T47D (cell line): ENCODE data around the gene VRK2.
"Not testable (repeated sequence)": the region's sequence is repeated elsewhere in the genome, so short reads cannot be mapped to it uniquely, and the experiment has no call there.

Experiments used
- DNase-seq, 2 experiments: peaks; one replicate each; pipeline versions ENCODE4 v3.0.0 to v3.0.0-alpha.2; 2011 to 2012; ENCODE audit warnings: low read depth in 1 of 2, low spot score in 1 of 2
- JUND ChIP-seq: IDR thresholded peaks from 2 replicates; pipeline ENCODE4 v1.6.1; 2012; ENCODE audit warnings: low read depth
- in situ Hi-C: cut with HindIII; loops from 2 replicates; pipeline ENCODE4 v1.10.0; 2016; ENCODE audit warnings: low sequenced_read_pairs, low pct_unique_long_range_greater_than_20kb

The VRK2 gene

GRCh38 chr2:58130238-58130637 is 83.6 kb downstream of the VRK2 start:
- TF ChIP-seq JUND: no peak
- in situ Hi-C loops: no loop called here
- DNase-seq: no peak

- in situ Hi-C loops: no loop called here
- no peak for TF ChIP-seq JUND
- no peak for DNase-seq
These were observed 84.8 kb downstream of the VRK2 start for GRCh38 chr2:58131191-58132011.

- in situ Hi-C loops: no loop called here
- TF ChIP-seq JUND: no peak
- DNase-seq: no peak
These were observed 86.8 kb downstream of the VRK2 start for GRCh38 chr2:58133395-58133794.

DNA sequence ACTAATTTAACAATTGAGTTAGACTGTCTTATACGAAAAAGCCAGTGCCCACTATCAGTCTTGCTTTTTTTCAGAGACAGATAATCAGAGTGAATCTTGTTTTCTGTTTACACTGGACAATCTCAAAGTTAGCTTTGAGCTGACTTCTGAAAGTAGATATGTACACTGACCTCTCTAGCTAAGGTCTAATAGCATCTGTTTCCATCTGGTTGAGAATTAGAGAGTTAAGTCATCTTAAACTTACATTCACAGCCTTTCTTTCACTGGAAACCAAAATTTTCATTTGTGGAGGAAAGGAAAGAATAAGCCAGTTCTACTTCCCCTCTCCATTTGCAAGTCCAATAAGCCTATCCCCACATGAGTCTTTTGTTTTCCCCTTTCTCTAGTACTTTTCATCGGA is 89.3 kb downstream of the VRK2 start:
- in situ Hi-C loops: no loop called here

GRCh38 chr2:58137221-58137620 is 90.6 kb downstream of the VRK2 start:
- DNase-seq: no peak
- in situ Hi-C loops: no loop called here
- no peak for TF ChIP-seq JUND

More for the DNA sequence above, 89.3 kb downstream of the VRK2 start:
- DNase-seq: no peak
- TF ChIP-seq JUND: no peak

DNA sequence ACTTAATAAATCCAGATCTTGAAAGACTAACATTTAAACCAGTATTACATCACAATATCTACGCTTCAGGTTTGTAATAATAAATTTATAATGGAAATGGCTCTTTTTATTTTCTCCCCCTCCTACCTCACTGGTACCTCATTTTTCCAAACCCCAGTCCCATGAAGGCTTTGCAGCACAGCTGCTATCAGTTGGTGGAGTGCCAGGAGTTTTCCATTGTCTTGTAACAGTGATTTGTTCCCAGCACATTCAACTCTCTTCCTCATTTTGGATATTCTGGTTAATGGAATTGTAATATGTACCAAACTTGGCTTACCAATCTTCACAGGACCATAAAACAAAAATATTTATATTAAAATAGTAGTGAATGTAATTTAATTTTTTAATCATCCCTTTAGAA is 91.2 kb downstream of the VRK2 start:
- DNase-seq: no peak
- no peak for TF ChIP-seq JUND
- in situ Hi-C loops: no loop called here

DNA sequence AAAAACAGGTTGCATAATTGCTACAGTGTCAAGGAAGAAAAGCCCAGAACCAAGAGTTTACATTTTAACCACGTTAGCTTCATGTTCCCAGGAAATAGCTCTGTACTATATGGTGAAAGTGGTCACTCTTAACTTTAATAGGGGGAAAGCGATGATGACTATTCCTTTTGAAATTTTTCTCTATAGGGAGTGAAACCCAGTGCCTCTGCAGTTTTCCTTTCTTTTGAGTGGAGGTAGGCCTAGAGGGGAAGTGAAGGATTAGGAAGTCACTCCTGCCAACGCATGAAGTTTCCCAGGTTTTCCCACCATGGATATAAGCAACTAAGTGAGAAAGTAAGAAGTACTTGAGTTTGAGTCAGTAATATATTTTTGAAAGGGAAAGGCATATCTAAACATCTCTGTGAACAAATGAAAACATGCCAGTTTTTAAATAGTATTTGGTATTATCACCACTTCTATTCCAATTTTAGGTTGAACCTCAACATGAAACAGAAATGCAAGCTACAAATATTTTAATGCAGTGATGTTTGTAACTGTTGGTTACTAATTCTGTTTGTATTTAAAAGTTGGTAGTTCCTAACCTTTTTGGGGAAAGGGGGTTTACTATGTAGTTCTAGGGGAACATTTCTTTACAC is 91.9 kb downstream of the VRK2 start:
- in situ Hi-C loops: no loop called here
- no peak for TF ChIP-seq JUND
- no peak for DNase-seq

DNA sequence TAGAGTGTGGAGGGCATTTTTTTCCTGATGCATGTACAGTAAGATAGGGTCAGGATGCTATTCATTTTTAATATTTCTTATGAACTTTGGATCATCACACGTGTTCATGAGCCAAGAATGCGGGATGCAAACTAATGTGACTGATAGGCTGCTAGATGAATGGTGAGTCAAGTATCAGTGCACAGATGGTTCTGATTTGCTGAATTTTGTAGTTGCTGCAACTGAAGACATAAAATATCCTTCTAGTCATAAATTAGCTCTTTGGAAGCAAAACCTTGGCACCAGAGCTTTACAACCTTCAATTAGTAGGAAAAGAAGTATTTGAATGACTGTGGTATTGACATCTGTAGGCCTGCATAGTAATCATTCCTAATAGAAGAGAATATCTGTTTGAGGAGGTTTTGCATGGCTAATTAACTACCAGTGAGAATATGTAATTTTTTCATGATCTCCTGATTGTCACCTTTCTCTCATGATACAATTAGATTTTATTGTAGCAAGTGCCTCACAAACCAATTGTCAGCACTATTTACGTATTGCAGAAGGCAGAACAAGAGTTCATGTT is 94.0 kb downstream of the VRK2 start:
- TF ChIP-seq JUND: no peak
- in situ Hi-C loops: no loop called here
- DNase-seq: no peak

GRCh38 chr2:58145769-58146168 is 99.2 kb downstream of the VRK2 start:
- in situ Hi-C loops: not testable (repeated sequence)

GRCh38 chr2:58146707-58147106 is 100.1 kb downstream of the VRK2 start:
- in situ Hi-C loops: no loop called here
- DNase-seq: no peak
- TF ChIP-seq JUND: no peak

More at GRCh38 chr2:58145769-58146168, 99.2 kb downstream of the VRK2 start:
- DNase-seq: not testable (repeated sequence)

GRCh38 chr2:58155160-58155778 is 108.7 kb downstream of the VRK2 start:
- no peak for DNase-seq
- in situ Hi-C loops: no loop called here
- TF ChIP-seq JUND: no peak

- in situ Hi-C loops: no loop called here
- no peak for DNase-seq
- TF ChIP-seq JUND: no peak
These were observed 110.2 kb downstream of the VRK2 start for GRCh38 chr2:58156780-58157179.

GRCh38 chr2:58157754-58158153 is 111.1 kb downstream of the VRK2 start:
- in situ Hi-C loops: no loop called here
- no peak for DNase-seq
- no peak for TF ChIP-seq JUND
